ENCODE measurements around the gene ATP8B4.
"Not testable (repeated sequence)": the region's sequence is repeated elsewhere in the genome, so short reads cannot be mapped to it uniquely, and the experiment has no call there.

The ATP8B4 gene

DNA sequence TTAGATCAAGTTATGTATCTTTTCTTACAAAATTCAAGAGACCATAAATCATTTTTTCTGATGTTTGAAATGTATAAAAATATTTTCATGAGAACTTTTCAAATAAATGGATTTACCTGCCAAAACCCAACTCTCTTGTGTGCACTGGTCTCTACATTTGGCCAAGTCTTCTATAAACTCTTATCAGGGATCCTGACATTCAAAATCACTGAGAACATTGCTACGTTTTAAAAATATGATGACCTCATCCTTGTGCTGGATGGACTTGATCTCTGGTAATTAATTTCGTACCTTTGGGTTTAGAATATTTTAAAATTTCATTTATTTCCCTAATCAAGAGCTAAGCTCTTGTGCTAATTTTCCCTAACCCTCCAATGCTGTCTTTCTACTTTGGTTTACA lies 127.4 kb downstream of the ATP8B4 start:
- no peak for DNase-seq

GRCh38 chr15:49990835-49991545 lies 128.0 kb downstream of the ATP8B4 start:
- DNase-seq, result no peak

- DNase-seq, result no peak
Observed at GRCh38 chr15:49989498-49989897, 129.5 kb downstream of the ATP8B4 start.

GRCh38 chr15:49988766-49989165 lies 130.3 kb downstream of the ATP8B4 start:
- no peak for DNase-seq

- DNase-seq, result no peak
Observed at GRCh38 chr15:49987896-49988295, 131.1 kb downstream of the ATP8B4 start.

GRCh38 chr15:49987198-49987785 lies 131.7 kb downstream of the ATP8B4 start:
- no peak for DNase-seq

DNA sequence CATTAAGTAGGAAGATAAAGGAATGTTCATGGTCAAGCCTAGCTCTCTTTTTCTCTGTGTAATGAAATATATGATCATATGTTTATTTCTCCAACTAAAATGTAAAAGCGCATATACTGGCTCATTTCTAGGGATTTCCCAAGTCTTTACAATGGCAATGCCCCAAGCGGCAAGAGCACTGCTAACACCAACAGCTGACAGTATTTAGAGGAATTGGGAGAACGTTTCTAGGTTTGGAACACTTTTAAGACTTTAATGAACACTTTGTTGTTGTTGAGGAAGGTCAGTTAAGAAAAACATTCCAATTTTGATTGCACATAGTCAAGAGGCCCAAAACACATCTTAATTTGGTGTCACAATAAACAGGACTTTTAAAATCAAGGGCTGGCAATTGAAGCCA lies 132.7 kb downstream of the ATP8B4 start:
- no peak for DNase-seq

- no peak for DNase-seq
Observed at GRCh38 chr15:49985463-49985862, 133.6 kb downstream of the ATP8B4 start.

DNA sequence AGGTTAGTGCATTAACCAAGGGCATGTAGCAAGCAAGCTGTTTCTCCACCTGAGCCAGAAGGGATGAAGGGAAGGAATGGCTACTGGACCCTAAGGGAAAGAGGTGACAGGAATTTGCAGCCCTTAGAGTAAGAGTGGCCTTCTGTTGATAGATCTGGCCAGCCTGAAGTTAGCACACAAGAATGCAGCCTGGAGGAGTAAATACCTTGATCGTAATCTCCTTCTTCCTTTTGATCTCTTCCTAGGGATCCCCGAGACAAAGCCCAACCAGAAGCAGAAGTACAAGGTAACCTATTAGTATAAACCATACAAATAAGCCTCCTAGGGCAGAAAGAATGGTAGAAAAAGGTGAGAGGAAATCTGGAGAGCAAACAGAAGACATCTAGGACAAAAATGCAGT lies 134.6 kb downstream of the ATP8B4 start:
- DNase-seq, result no peak

DNA sequence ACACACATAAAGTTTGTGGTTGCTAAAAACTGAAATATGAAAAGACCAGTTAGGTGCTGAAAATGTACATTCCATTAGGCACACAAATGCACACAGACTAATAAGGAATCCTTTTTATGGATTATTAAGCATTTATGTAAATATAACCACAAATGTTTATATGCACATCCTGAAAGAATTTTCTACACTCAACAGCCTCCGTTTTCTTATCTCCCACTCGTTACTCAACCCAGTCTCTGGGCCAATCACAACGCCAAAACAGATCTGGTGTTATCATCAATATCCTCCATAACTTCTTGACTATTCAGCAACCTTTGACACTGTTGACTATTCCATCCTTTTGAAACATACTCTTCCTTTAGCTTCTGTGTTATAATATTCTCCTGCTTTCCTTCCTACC lies 136.4 kb downstream of the ATP8B4 start:
- no peak for DNase-seq

DNA sequence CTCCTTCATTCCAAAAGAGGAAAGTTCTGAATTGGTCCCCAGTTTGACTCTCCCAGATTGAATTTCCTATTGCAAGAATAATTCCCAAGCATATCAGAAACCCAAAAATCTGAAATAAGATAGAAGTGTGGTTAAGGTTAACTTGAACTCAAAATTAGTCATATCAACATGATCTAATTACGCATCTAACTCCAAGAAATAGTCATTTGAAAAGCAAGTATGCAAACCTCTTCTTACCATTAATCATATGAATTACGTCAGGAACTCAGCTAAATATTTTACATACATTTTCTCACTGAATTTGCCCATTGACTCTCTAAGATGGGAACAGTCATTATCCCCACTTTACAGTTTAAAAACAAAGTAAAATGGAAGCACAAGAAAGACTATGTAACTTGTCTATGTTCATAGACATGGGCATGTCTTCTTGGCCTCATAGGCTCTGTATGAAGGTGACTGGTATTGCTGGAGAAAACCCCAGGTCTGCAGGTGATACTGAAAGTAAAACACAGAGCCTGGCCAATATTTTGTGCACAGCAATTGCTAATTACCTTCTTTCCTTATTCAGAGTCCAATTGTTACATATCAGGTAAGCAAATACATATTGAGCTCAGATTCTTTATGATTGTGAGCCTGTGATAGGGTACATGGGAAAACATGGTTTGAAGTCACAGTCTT lies 139.2 kb downstream of the ATP8B4 start:
- DNase-seq, result no peak

DNA sequence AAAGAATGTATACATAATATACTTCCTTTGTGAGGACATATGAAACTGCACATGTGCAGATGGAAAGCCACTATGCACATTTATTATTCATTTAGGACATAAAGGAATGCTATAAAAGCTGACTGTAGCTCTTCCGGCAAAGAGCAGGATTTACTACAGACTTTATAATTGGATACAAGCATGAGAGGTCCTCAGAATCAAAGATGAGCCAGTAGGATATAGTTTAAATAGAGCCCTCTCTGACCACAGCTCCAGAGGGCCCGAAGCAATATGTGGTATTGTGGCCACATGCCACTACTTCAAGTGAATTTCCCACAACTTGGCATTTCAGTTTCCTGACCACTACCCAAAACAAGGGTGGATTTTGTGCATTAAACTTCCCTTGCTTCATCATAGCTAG lies 140.9 kb downstream of the ATP8B4 start:
- DNase-seq, result no peak

GRCh38 chr15:49977306-49977705 lies 141.7 kb downstream of the ATP8B4 start:
- DNase-seq, result no peak

DNA sequence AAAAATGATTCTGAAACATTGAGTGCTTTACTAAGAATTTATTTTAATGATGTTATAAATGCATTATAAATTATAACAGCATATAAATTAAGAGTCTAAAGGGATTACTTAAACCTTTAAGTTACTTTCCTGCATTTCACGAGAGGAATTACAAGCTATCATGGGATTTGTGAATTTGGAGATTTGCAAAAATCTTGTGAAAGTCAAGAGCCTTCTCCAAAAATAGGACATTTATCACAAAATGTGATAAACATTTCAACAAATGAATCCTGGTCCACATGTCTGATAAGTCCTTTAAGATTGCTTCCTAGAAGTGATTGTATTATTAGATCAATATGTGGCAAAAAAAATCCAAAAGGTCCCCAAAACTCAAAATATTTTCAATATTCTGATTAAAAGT lies 154.5 kb downstream of the ATP8B4 start:
- no peak for DNase-seq

DNA sequence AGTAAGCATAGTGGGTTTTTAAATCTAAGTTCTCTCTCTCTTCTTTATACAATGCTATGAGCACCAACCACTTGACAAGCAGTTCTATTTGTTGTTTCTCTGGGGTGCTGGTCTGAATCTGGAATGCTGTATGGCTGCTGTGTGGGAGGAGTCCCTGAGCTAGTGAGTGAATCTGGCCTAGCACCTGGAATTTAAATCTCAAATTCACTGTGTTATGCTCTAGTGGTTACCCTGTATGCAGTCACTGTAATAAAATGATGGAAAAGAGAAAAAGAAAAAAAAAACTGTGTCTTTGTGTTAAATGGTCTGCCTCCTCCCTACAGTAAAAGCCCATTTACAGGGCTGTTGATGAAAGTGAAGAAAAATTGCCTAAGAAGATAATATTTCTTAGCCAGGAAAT lies 155.0 kb downstream of the ATP8B4 start:
- no peak for DNase-seq

- DNase-seq, result not testable (repeated sequence)
Observed at GRCh38 chr15:49963033-49963772, 155.8 kb downstream of the ATP8B4 start.

DNA sequence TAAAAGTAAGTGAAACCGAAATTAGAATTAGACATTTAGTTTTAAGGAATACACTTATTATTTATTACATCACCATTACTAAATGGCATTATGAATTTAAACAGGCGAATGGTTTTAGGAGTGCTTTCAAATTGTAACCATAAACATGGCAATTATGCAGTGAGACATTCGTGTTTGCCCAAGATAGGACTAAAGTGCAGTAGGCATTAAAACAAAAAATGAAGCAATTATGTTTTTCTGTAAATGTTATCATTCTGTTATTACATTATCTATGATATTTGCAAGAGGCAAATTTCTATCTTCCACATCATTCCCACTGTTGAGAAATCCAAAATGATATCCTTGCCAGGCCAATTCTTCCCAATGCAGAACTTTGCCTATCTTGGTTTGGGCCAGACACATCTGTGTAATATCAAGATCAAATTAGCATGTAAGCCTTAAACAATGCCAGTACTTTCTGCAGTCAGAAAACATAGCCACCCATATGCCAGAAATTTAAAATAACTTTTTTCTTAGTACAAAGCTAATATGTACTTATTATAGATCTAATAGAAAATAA lies 156.9 kb downstream of the ATP8B4 start:
- no peak for DNase-seq

DNA sequence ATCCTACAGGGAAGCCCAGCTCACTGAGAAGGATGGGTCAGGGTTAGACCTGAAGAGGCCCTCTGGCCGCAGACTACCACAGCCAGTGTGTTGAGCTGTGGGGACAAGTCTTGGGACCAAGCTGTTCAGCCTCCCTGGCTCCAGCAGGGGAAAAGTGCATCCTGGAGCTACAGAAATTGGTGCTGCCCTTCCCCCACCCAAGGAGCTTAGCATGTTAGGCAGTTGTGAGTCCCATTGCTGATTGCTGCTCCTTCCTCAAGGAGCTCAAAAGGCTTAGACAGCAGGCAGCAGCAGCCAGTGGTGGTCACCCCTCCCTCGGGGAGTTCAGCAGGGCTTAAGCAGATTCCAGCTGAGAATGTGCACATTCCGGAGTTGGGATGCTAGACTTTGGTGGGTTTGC lies 165.6 kb downstream of the ATP8B4 start:
- DNase-seq, result no peak

DNA sequence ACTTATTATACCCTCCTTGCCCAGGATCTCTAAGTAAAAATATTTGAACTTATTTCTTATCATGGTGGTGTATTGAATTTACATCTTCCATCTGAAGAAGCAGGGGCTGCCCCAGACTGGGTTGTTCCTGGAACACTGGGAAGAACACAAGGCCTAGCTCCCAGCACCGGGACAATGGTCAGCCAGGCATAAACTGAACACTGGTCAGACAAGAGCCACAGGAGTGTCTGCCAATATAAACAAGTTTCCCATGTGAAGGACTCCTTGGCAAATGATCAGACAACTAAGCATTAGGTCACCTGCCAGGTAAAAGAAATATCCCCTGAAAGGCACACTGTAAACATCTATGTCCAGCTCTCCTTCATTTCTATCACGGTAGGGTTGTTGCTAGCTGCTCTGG lies 172.4 kb downstream of the ATP8B4 start:
- DNase-seq, result no peak

- no peak for DNase-seq
Observed at GRCh38 chr15:49934487-49934886, 184.5 kb downstream of the ATP8B4 start.

GRCh38 chr15:49927189-49927861 lies 191.7 kb downstream of the ATP8B4 start:
- DNase-seq, result no peak

DNA sequence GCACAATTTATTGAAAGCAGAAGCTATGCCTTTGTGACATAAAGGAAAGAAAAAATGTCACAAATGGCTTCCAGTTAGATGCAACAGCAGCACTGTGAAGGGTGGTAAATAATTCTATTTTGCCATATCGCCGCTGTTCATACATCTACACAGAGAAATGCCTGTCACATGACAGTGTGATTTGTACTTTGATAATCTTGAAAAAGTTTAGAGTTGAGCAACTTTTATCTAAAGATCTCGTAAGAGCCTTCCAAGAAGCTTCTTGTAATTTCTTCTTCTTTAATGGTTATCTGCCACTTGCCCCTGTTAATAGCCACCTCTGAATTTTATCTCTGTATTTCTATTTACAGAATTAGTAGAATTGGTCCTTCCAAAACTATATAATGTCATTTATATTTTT lies 192.3 kb downstream of the ATP8B4 start:
- no peak for DNase-seq

DNA sequence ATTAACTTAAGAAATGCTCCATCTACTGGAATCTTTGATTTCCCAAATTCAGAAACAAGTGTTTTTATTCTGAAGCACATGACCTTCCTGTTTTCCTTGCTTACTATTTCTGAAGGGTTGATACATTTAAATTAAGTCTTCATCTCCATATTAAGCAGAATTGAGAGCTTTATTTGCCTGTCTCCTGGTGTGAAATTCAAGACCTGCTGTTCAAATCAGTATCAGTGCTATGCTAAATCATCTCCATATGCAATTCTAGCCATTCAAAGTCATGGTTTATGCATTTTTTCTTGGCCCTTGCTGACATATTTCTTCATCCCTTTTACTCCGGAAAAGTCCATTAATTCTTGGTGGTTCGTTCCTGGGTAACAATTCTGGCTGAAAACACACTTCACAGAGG lies 195.4 kb downstream of the ATP8B4 start:
- DNase-seq, result no peak
